Ovary (tissue), 9 donors: ENCODE measurements around the gene OR7E24. TPM values are rescaled to one million over a fixed set of nuclear protein-coding genes. Genes with fewer than 3 reads are reported as not detected.

ENCODE experiments used
- DNase-seq, 5 donors: peaks; one replicate each; pipeline ENCODE4 v3.0.0-alpha.2; 2019 to 2020
- H3K27ac ChIP-seq, 2 donors: fragments of 200-600 bp; one replicate each; pipeline versions ENCODE4 v1.5.1 to v1.8.0; 2019 to 2022
- H3K27me3 ChIP-seq: fragments of 200-600 bp; one replicate; pipeline ENCODE4 v1.8.0; 2022
- H3K36me3 ChIP-seq: fragments of 200-600 bp; sonication (generic); one replicate; pipeline ENCODE4 v1.5.1; 2019
- H3K4me1 ChIP-seq: one replicate; pipeline ENCODE4 v1.8.1; 2013; ENCODE audit warnings: mild to moderate bottlenecking, moderate library complexity; ENCODE audit not compliant: insufficient read depth
- H3K4me3 ChIP-seq: fragments of 200-600 bp; sonication (generic); one replicate; pipeline ENCODE4 v1.5.1; 2017
- H3K9me3 ChIP-seq, 2 donors: fragments of 200-600 bp in 1 of 2; sonication (generic) in 1 of 2; one replicate each; pipeline versions ENCODE4 v1.5.1 to v1.8.1; 2013 to 2019; ENCODE audit warnings: mild to moderate bottlenecking in 1 of 2, moderate library complexity in 1 of 2
- CTCF ChIP-seq, 3 donors: fragments of 450-650 bp in 2 of 3; fragments of 200-600 bp in 1 of 3; IDR thresholded peaks; one replicate each; pipeline versions ENCODE4 v1.5.1 to v1.8.0; 2016 to 2022; ENCODE audit warnings: antibody characterized with exemption in 3 of 3, mild to moderate bottlenecking in 1 of 3
- EP300 ChIP-seq: sonication (generic); formaldehyde crosslinking; IDR thresholded peaks from one replicate; pipeline ENCODE4 v1.6.1; 2017; ENCODE audit warnings: antibody characterized with exemption
- POLR2A ChIP-seq: fragments of 450-650 bp; IDR thresholded peaks from one replicate; pipeline ENCODE4 v1.6.1; 2017; ENCODE audit warnings: antibody characterized with exemption, mild to moderate bottlenecking, moderate library complexity
- WGBS, 3 donors: extraction: QIAGEN DNeasy Blood & Tissue Kit in 1 of 3; methylation state at CpG; one replicate each; pipeline versions ENCODE4 v1.1.5 to v1.1.7; 2013 to 2017; 5-methylcytosine and 5-hydroxymethylcytosine counted together
- intact Hi-C, 4 donors: fragments of 100-400 bp; cut with DNase I; formaldehyde crosslinking; loops; one replicate each; pipeline versions ENCODE4 v1.11.0 to v1.15.1; 2022 to 2023
- polyA plus RNA-seq, 2 donors: library from polyadenylated mRNA; stranded (reverse); fragments of 200-250 nt in 1 of 2; fragments of 350-450 nt in 1 of 2; fragmentation: Illumina TruSeq in 1 of 2; extraction: RNeasy Lipid Tissue Mini Kit (QIAGEN cat#74804) in 1 of 2; gene quantifications; one replicate each; pipeline ENCODE4 v1.2.3, GENCODE V29; 2013 to 2014
- total RNA-seq, 7 donors: library from RNA; depleted of rRNA in 2 of 7; stranded (reverse); fragments of >200 nt in 2 of 7; fragmentation: NEBNext Ultra II Directional in 3 of 7; extraction: Animal tissue kit (Norgen Biotek cat#: 25700) in 3 of 7; gene quantifications; one replicate each; pipeline versions ENCODE4 v1.1.0 to v1.2.4, GENCODE V29; 2016 to 2023
- donor health status: DM: no; HTN: no; CAD: no; lungs with moderate emphysema.
- donor health status: DM: no; HTN: no; CAD: no.
- donor health status: Bipolar disorder and iron deficiency.
- donor health status: DM: yes; HTN: yes; CAD: no.
- donor health status: DM: no; HTN: no; CAD: no.
- donor health status: DM: yes; HTN: yes; CAD: no.

OR7E24 gene
- total and polyA plus RNA-seq, 9 donors, result not detected

GRCh38 chr19:9289231-9289884 is 38.6 kb downstream of the OR7E24 start:
- WGBS, 3 donors, result 92 to 98% (median 97%) methylated on average over 2 of the region's 2 CpGs
- no peak for DNase-seq
- Histone ChIP-seq H3K9me3 (peaks cover 0 to 35% of the 10 kb centered on the region in 2 donors), H3K27ac (no peak overlapping the region), H3K27me3 (no peaks in the 10 kb centered on the region), H3K4me1 (no peaks in the 10 kb centered on the region), H3K4me3 (no peak overlapping the region), H3K36me3 (peaks cover 2% of the 10 kb centered on the region)
- intact Hi-C loops, result no loop called here
- TF ChIP-seq CTCF (IDR thresholded peaks at IDR 0.05) (no peak), POLR2A (no peak), EP300 (no peak)

GRCh38 chr19:9295411-9295849 is 44.7 kb downstream of the OR7E24 start:
- Histone ChIP-seq H3K27ac (no peak overlapping the region), H3K4me1 (no peaks in the 10 kb centered on the region), H3K9me3 (peaks cover 18 to 70% of the 10 kb centered on the region in 2 donors), H3K4me3 (no peak overlapping the region), H3K27me3 (no peaks in the 10 kb centered on the region), H3K36me3 (peaks cover 2% of the 10 kb centered on the region)
- intact Hi-C loops, result loop anchor here in 1 of 4 donors (10.0 kb wide), 1 partner anchor 49 kb away; no protein-coding TSS in a partner anchor
- no peak for DNase-seq
- WGBS, 3 donors, result 97 to 100% (median 98%) methylated on average over 4 of the region's 4 CpGs
- TF ChIP-seq POLR2A, result no peak
- TF ChIP-seq CTCF (IDR thresholded peaks at IDR 0.05), result no peak
- no peak for TF ChIP-seq EP300

GRCh38 chr19:9296336-9296735 is 45.6 kb downstream of the OR7E24 start:
- intact Hi-C loops, result loop anchor here in 1 of 4 donors (10.0 kb wide), 1 partner anchor 48 kb away; no protein-coding TSS in a partner anchor
- 88 to 94% (median 90%) methylated on average over 2 of the region's 2 CpGs for WGBS, 3 donors
- no peak for DNase-seq
- no peak for TF ChIP-seq EP300
- TF ChIP-seq CTCF (IDR thresholded peaks at IDR 0.05), result no peak
- TF ChIP-seq POLR2A, result no peak
- no peaks in the 10 kb centered on the region for H3K27me3 ChIP-seq
- peaks cover 18 to 79% of the 10 kb centered on the region in 2 donors for H3K9me3 ChIP-seq
- H3K4me1 ChIP-seq, result no peaks in the 10 kb centered on the region
- H3K36me3 ChIP-seq, result peaks cover 2% of the 10 kb centered on the region
- H3K4me3 ChIP-seq, result no peak overlapping the region
- H3K27ac ChIP-seq, result no peak overlapping the region

Other genes starting within 250 kb of the OR7E24 start
- 10 to 100 TPM in 1 of 7 donors, 1 to 10 TPM in 4, under 1 TPM in 2; 0.13 to 52.8 (median 4.0) TPM for gene MUC16, start 240.5 kb upstream of the OR7E24 start, total RNA-seq
- gene MUC16, start 240.5 kb upstream of the OR7E24 start, polyA plus RNA-seq, result under 1 TPM; 0.30 to 0.40 TPM
- under 1 TPM in 1 of 7 donors, not detected in 6; 0.34 TPM for gene OR1M1, start 163.9 kb upstream of the OR7E24 start, total RNA-seq
- not detected for gene OR1M1, start 163.9 kb upstream of the OR7E24 start, polyA plus RNA-seq
- gene OR7G2, start 143.5 kb upstream of the OR7E24 start, total RNA-seq, result not detected
- not detected for gene OR7G2, start 143.5 kb upstream of the OR7E24 start, polyA plus RNA-seq
- gene OR7G1, start 135.2 kb upstream of the OR7E24 start, total RNA-seq, result not detected
- gene OR7G1, start 135.2 kb upstream of the OR7E24 start, polyA plus RNA-seq, result not detected
- gene OR7G3, start 124.0 kb upstream of the OR7E24 start, total RNA-seq, result not detected
- gene OR7G3, start 124.0 kb upstream of the OR7E24 start, polyA plus RNA-seq, result not detected
- 10 to 100 TPM; 10.8 to 33.3 (median 27.1) TPM for gene ZNF317, start 110.5 kb upstream of the OR7E24 start, total RNA-seq
- 10 to 100 TPM; 13.9 to 37.1 TPM for gene ZNF317, start 110.5 kb upstream of the OR7E24 start, polyA plus RNA-seq
- not detected for gene OR7D2, start 72.0 kb upstream of the OR7E24 start, total RNA-seq
- gene OR7D2, start 72.0 kb upstream of the OR7E24 start, polyA plus RNA-seq, result not detected
- not detected for gene OR7D4, start 31.3 kb upstream of the OR7E24 start, total RNA-seq
- not detected for gene OR7D4, start 31.3 kb upstream of the OR7E24 start, polyA plus RNA-seq
- 10 to 100 TPM in 6 of 7 donors, 1 to 10 TPM in 1; 9.2 to 31.2 (median 14.2) TPM for gene ZNF699, start 58.9 kb downstream of the OR7E24 start, total RNA-seq
- 1 to 10 TPM; 3.6 to 6.1 TPM for gene ZNF699, start 58.9 kb downstream of the OR7E24 start, polyA plus RNA-seq
- gene ZNF559, start 73.2 kb downstream of the OR7E24 start, total RNA-seq, result 10 to 100 TPM; 22.7 to 45.3 (median 28.1) TPM
- gene ZNF559, start 73.2 kb downstream of the OR7E24 start, polyA plus RNA-seq, result 10 to 100 TPM; 24.5 to 25.0 TPM
- gene ZNF177, start 112.1 kb downstream of the OR7E24 start, total RNA-seq, result 1 to 10 TPM; 3.0 to 7.1 (median 5.7) TPM
- gene ZNF177, start 112.1 kb downstream of the OR7E24 start, polyA plus RNA-seq, result 1 to 10 TPM; 4.8 to 7.8 TPM
- gene ZNF266, start 184.6 kb downstream of the OR7E24 start, total RNA-seq, result 10 to 100 TPM; 15.5 to 24.3 (median 22.9) TPM
- 10 to 100 TPM; 23.0 to 27.6 TPM for gene ZNF266, start 184.6 kb downstream of the OR7E24 start, polyA plus RNA-seq
- under 1 TPM in 4 of 7 donors, not detected in 3; 0.10 to 0.38 (median 0.24) TPM for gene ZNF560, start 247.7 kb downstream of the OR7E24 start, total RNA-seq
- under 1 TPM; 0.07 to 0.32 TPM for gene ZNF560, start 247.7 kb downstream of the OR7E24 start, polyA plus RNA-seq